H1 (cell line): ENCODE measurements around the gene CD248. TPM values are rescaled to one million over a fixed set of nuclear protein-coding genes. Genes with fewer than 3 reads are reported as not detected.

Source experiments
- CBX5 ChIP-seq: fragments of 300-800, 300-1000 bp; sonication (generic); IDR thresholded peaks from 2 replicates; pipeline ENCODE4 v1.7.1; 2016; ENCODE audit warnings: antibody characterized with exemption, low read length, low read depth
- RAD21 ChIP-seq, 2 experiments: IDR thresholded peaks in 1 of 2; conservative IDR thresholded peaks in 1 of 2; 2 replicates each; pipeline ENCODE4 v1.6.1; 2011; ENCODE audit warnings: low read depth in 2 of 2, low read length in 2 of 2, improper control_type of control experiment in 1 of 2, inconsistent platforms in 1 of 2, mild to moderate bottlenecking in 1 of 2, moderate library complexity in 1 of 2
- SIN3A ChIP-seq, 2 experiments: IDR thresholded peaks in 1 of 2; conservative IDR thresholded peaks in 1 of 2; 2 replicates each; pipeline ENCODE4 v1.6.1; 2011 to 2012; ENCODE audit warnings: low read length in 2 of 2, improper control_type of control experiment in 1 of 2, low read depth in 1 of 2, mild to moderate bottlenecking in 1 of 2
- polyA plus RNA-seq, 7 experiments: library from polyadenylated mRNA; depleted of rRNA in 3 of 7; stranded (reverse) in 5 of 7; unstranded in 2 of 7; fragments of >200 nt in 5 of 7; fragments of 200-250 nt in 2 of 7; gene quantifications; 1 replicate in 5 of 7; 2 replicates in 1 of 7; 4 replicates in 1 of 7; pipeline versions ENCODE4 v1.2.1 to v1.2.3, GENCODE V29; 2011 to 2013; ENCODE audit warnings: missing spikeins in 2 of 7, mixed read lengths in 2 of 7
- total RNA-seq: library from RNA; stranded (reverse); fragmentation: NEBNext Ultra II Directional; extraction: Animal tissue kit (Norgen Biotek cat#: 25700); gene quantifications from 2 replicates; pipeline ENCODE4 v1.2.1, GENCODE V29; 2021

Gene CD248
- total and polyA plus RNA-seq, 2 of the 8 experiments (the other 6 are each of a cell fraction or from before 2014, with no cell fraction given), result 2.7 to 3.9 TPM

DNA sequence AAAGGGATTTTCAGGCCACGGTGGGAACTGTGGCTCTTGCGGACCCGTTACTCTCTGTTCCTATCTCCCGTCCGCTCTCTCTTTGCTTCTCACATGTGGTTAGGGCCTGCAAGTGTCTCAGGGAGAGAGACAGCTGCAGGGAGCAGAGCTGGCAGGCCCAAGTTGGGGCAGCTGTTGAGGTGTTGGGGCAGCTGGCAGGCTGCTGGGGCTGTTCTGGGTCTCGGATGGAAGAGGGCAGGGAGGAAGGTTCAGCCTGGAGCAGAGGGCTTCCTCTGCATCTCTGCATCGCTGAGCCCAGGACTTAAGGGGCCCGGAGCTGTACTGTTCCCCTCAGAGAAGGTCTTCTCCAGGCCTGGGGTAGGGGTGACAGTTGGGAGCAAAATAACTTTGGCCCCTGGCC is 41.4 kb downstream of the CD248 start (continued):
- TF ChIP-seq RAD21 (IDR thresholded peaks at IDR 0.05 in 1 of 2, conservative IDR thresholded peaks at IDR 0.05 in 1 of 2; ENCODE audit: low read depth in 2 of 2, low read length in 2 of 2) (no peak), SIN3A (conservative IDR thresholded peaks at IDR 0.05 in 1 of 2, IDR thresholded peaks at IDR 0.05 in 1 of 2; ENCODE audit: low read depth in 1 of 2, low read length in 2 of 2) (no peak), CBX5 (no peak)
- TF ChIP-seq, all 59 proteins: peak for 0
